Muscle layer of colon (tissue), 2 donors: ENCODE measurements around the gene ITSN2.

Experiments
- H3K27ac ChIP-seq: one replicate; pipeline ENCODE4 v1.7.0; 2013; ENCODE audit warnings: low read depth, mild to moderate bottlenecking, low read length, moderate library complexity
- H3K27me3 ChIP-seq, 2 donors: one replicate each; pipeline ENCODE4 v1.7.0; 2013; ENCODE audit warnings: low read length in 2 of 2, mild to moderate bottlenecking in 2 of 2; ENCODE audit not compliant: insufficient read depth in 2 of 2, control insufficient read depth in 1 of 2
- H3K36me3 ChIP-seq: one replicate; pipeline ENCODE4 v1.7.0; 2013; ENCODE audit warnings: mild to moderate bottlenecking, low read length; ENCODE audit not compliant: insufficient read depth
- H3K4me1 ChIP-seq: one replicate; pipeline ENCODE4 v1.7.0; 2013; ENCODE audit warnings: mild to moderate bottlenecking, low read length; ENCODE audit not compliant: insufficient read depth
- H3K4me3 ChIP-seq, 2 donors: one replicate each; pipeline ENCODE4 v1.7.0; 2013; ENCODE audit warnings: low read length in 2 of 2, low read depth in 1 of 2, mild to moderate bottlenecking in 1 of 2, moderate library complexity in 1 of 2
- H3K9ac ChIP-seq: one replicate; pipeline ENCODE4 v1.7.0; 2013; ENCODE audit warnings: low read length
- H3K9me3 ChIP-seq: one replicate; pipeline ENCODE4 v1.7.0; 2013; ENCODE audit warnings: mild to moderate bottlenecking, low read length
- donor health status: abdominal sarcoma.
- donor health status: Adenocarcinoma of cecum.

Gene ITSN2

DNA sequence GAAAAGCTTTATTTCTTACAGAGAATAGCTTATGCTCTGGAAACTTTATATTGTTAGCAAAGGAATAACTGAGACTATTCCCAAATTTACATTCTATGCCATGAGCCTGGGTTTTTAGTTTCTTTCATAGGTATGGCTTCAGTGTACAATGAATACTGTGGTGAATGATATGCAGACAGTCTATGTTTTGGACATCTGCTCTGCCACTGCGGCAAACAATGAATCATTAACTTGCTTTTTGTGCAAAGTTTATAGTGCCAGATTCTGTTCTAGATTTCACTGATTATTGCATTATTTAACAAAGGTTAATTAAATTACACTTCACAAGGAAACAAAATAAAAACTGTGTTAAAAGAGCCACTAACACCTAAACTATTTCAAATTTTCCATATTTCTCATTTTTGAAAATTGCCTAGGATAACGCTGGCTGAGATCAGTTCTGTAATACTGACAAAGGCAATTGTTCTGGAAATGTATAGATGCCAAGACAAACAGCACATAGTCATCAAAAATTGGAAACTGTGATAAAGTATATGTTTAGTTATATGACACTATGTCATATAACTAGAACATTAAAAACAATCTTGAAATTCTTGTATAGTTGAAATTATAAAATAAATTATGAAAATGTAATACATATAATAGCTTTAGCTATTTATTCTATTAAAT, 74.7 kb downstream of the ITSN2 start:
- peaks cover 26% of the 10 kb centered on the region for H3K36me3 ChIP-seq

DNA sequence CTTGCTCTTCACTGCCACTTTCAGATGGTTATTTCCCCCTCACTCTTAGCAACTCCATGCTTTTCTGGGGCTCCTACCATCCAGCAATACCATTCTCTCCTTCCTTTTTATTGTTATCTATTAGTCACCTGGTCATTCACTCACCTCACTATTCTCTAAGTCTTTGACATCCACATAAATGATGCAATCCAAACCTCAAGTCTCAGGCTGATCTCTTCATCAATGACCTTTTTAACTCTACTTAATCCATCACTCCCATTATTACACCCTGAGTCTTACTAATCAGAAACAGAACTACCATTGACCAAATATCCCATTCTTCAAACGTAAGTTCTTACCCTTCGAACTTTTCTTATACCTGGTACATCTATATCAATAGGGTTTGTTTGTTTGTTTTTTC, 79.7 kb downstream of the ITSN2 start:
- no peak overlapping the region for H3K9ac ChIP-seq
- peaks cover 9% of the 10 kb centered on the region for H3K36me3 ChIP-seq
- no peaks in the 10 kb centered on the region for H3K9me3 ChIP-seq
- no peaks in the 10 kb centered on the region for H3K27me3 ChIP-seq
- H3K4me1 ChIP-seq: peaks cover 12% of the 10 kb centered on the region
- no peak overlapping the region for H3K4me3 ChIP-seq
- no peak overlapping the region for H3K27ac ChIP-seq

More for the DNA sequence above, 74.7 kb downstream of the ITSN2 start:
- Histone ChIP-seq H3K9ac (no peak overlapping the region), H3K4me1 (no peaks in the 10 kb centered on the region), H3K4me3 (no peak overlapping the region), H3K27ac (no peak overlapping the region), H3K9me3 (no peaks in the 10 kb centered on the region), H3K27me3 (no peaks in the 10 kb centered on the region)

DNA sequence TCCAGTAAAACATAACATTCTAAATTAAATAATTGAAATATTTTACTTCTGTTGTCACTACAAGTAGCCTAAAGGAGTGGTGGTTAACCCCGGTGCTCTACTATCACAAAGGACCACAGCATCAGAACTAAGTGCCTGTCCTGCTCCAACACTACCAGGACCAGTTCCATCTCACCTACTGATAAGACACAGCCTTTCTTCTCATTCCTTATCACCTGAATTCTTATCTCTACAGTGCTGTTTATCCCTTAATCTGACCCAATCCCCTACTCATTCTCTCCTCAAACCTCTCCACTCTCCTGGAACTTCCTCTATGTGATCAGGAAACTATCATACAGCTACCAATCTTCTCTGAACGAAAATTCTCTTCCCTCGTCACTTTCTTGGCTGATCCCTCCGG, 80.2 kb downstream of the ITSN2 start:
- Histone ChIP-seq H3K27me3 (no peaks in the 10 kb centered on the region), H3K27ac (no peak overlapping the region), H3K4me1 (peaks cover 12% of the 10 kb centered on the region), H3K4me3 (no peak overlapping the region), H3K36me3 (peaks cover 6% of the 10 kb centered on the region), H3K9me3 (no peaks in the 10 kb centered on the region), H3K9ac (no peak overlapping the region)

DNA sequence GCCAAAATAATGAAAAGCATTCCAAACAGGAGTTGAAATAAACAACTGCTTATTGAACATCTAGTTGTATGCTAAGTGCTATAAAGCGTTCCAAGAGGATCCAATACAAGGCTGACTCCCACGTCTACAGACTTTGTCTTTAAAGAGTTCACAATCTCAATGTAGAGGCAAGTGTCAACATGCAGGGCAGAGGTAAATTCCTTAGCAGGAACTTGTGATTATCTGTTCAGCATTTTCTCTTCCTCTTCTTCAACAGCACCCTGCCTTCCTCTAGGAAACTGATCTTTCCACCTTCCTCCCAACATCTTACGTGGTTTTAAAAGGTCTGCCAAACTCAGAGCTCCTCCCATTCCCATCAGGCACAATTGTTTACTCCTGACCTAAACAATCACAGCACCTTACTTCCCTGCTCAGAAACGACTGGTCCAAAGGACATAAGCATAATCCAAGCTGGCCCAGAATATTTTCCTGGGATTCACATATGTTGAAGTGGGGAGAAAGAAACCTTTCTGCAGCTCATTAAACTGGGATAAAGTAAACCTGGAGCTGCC, 83.9 kb downstream of the ITSN2 start:
- Histone ChIP-seq H3K4me1 (peaks cover 12% of the 10 kb centered on the region), H3K9ac (no peak overlapping the region), H3K27ac (no peak overlapping the region), H3K36me3 (peaks cover 5% of the 10 kb centered on the region), H3K27me3 (no peaks in the 10 kb centered on the region), H3K4me3 (no peak overlapping the region), H3K9me3 (no peaks in the 10 kb centered on the region)

DNA sequence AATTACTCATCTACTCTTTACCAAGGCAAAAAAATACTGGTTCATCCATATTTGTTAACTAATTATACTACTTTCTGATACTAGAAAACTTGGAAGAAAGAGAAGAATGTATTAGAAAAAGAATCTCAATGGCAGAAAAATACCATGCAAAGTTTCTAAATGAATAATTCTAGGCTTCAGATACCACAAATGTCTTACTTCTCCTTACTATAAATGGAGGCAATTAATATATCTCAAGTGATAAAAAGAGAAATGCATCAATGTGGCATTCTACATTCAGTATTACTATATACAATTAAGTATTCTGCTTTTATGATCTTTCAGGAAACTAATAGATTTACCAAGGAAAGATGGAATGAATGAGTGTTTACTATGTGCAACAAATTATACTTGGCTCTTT, 85.5 kb downstream of the ITSN2 start:
- Histone ChIP-seq H3K36me3 (peaks cover 12% of the 10 kb centered on the region), H3K9me3 (no peaks in the 10 kb centered on the region), H3K4me1 (peaks cover 12% of the 10 kb centered on the region), H3K27me3 (no peaks in the 10 kb centered on the region), H3K4me3 (no peak overlapping the region), H3K27ac (no peak overlapping the region), H3K9ac (no peak overlapping the region)

DNA sequence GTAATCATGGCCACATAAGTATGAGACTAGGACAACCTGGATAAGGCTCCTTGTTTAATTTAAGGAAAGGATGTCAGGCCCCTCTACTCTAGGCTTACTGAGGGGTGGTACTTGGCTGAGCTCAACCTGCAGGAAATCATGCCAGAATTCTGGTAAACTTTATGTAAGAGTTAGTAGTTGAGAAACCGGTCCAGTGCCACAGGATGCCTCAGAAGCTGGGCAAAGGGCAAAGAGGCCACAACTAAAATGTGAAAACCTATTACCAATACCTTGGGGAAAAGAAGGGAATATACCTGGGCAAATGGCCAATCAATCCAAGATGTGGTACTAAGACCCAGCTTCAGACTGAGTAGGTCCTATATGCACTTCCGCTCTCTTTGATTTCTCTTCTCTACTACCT, 86.7 kb downstream of the ITSN2 start:
- no peak overlapping the region for H3K4me3 ChIP-seq
- no peak overlapping the region for H3K27ac ChIP-seq
- no peaks in the 10 kb centered on the region for H3K27me3 ChIP-seq
- H3K9ac ChIP-seq: no peak overlapping the region
- H3K9me3 ChIP-seq: no peaks in the 10 kb centered on the region
- H3K36me3 ChIP-seq: peaks cover 14% of the 10 kb centered on the region
- peaks cover 12% of the 10 kb centered on the region for H3K4me1 ChIP-seq

DNA sequence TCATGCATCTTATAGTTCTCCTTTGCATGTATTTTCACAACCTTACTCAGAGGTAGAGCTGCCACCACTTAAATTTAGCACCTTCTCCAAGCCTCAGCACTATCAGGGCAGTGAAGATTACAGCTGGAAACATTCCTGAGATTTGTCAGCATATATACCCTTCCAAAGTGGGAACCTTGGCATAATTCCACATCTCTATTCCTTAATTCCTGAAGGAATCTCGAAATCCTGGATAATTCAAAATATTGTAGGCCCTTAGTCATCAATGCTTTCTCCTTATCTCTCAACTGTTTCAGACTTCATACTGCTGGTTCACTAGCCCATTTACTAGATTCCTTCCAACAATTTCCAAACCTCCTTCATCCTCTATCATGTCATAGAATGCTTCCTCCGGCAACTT, 87.4 kb downstream of the ITSN2 start:
- Histone ChIP-seq H3K27me3 (no peaks in the 10 kb centered on the region), H3K4me3 (no peak overlapping the region), H3K9ac (no peak overlapping the region), H3K27ac (no peak overlapping the region), H3K9me3 (no peaks in the 10 kb centered on the region), H3K36me3 (peaks cover 14% of the 10 kb centered on the region), H3K4me1 (peaks cover 12% of the 10 kb centered on the region)

DNA sequence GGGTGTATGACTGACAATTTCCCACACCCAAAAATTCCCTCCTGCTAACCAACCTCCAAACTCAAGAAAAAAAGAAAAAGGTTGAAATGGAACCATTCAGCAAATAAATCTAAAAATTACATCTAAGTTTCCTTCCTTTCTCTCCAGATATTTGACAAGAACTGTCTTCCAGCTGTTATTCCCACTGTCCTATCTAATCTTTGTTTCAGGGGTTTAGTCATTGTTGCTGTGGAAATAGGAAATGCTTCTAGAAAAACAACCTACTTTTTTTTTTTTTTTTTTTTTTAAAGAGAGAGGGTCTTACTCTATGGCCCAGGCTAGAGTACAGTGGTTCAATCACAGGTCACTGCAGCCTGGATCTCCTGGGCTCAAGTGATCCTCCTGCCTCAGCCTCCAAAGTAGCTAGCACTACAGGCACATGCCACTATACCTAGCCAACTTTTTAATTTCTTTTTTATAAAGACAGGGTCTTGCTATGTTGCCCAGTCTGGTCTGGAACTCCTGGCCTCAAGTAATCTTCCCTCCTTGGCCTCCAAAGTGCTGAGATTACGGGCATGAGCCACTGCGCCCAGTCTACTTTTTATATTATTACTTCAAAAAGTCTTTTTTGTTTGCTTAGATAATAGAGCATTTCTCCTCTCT, 88.1 kb downstream of the ITSN2 start:
- H3K27ac ChIP-seq: no peak overlapping the region
- H3K9ac ChIP-seq: no peak overlapping the region
- peaks cover 14% of the 10 kb centered on the region for H3K36me3 ChIP-seq

DNA sequence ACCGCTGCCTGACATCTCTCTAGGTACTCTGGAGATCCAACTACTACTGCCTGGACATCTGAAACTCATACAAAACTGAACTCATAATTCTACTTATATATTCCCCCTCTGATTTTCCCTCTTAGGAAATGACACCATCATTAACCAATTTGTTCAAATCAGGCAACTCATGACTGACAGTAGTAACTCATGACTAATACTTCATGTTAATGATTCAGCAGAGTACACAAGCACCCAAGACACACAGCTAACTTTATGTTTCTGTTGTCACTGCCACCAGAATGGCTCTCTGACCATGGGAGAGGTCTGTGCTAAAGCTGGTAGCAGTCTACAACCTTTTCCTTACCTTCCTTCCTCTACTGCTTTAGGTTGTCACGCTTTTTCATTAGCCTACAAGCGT, 91.1 kb downstream of the ITSN2 start:
- no peaks in the 10 kb centered on the region for H3K9me3 ChIP-seq
- H3K9ac ChIP-seq: no peak overlapping the region
- H3K36me3 ChIP-seq: peaks cover 18% of the 10 kb centered on the region
- H3K4me1 ChIP-seq: no peaks in the 10 kb centered on the region
- no peak overlapping the region for H3K27ac ChIP-seq
- no peak overlapping the region for H3K4me3 ChIP-seq
- no peaks in the 10 kb centered on the region for H3K27me3 ChIP-seq

More for the DNA sequence above, 88.1 kb downstream of the ITSN2 start:
- Histone ChIP-seq H3K4me1 (peaks cover 10% of the 10 kb centered on the region), H3K4me3 (no peak overlapping the region), H3K27me3 (no peaks in the 10 kb centered on the region), H3K9me3 (no peaks in the 10 kb centered on the region)

DNA sequence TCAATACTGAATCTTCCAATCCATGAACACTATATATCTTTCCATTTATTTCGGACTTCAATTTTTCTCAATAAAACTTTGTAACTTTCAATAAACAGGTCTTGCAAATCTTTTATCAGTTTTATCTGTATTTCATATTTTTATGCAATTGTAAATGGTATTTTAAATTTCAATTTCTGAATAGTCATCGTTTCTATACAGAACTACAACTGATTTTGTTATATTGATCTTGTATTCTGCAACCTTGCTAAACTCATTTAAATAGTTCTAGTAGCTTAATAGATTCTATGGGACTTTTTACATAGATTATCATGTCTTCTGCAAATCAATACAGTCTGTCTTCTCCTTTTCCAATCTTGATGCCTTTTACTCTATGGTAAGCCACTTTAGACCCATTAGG, 95.1 kb downstream of the ITSN2 start:
- no peaks in the 10 kb centered on the region for H3K27me3 ChIP-seq
- no peak overlapping the region for H3K9ac ChIP-seq
- H3K4me1 ChIP-seq: peaks cover 8% of the 10 kb centered on the region
- H3K36me3 ChIP-seq: peaks cover 20% of the 10 kb centered on the region
- H3K4me3 ChIP-seq: no peak overlapping the region
- H3K9me3 ChIP-seq: no peaks in the 10 kb centered on the region
- no peak overlapping the region for H3K27ac ChIP-seq

DNA sequence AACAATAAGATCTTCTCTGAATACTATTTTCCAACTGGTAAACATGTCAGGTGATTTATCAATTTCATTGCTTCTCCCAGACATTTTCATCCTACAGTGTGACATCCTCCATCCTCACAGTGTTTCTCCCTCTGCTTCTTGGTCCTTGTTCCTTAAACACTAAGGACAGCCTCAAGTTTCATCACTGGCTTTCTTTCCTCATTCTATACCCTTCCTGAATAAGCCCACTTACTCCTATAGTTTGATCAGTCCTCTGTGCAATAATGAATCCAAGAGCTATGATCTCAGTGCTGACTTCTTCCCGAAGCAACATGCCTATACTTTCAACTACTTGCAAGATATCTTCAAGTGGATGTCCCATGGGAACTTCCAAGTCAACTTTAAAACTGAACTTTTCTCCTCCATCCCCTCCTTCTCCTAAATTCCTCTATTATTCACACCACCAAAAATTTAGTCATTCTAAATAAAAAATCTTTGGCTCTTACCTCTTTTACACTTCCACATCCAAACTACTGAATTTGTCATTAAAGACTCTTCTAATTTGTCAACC, 97.8 kb downstream of the ITSN2 start:
- H3K27ac ChIP-seq: no peak overlapping the region
- peaks cover 32% of the 10 kb centered on the region for H3K36me3 ChIP-seq
- H3K9ac ChIP-seq: no peak overlapping the region

More for the DNA sequence above, 97.8 kb downstream of the ITSN2 start:
- Histone ChIP-seq H3K4me3 (no peak overlapping the region), H3K9me3 (no peaks in the 10 kb centered on the region), H3K4me1 (peaks cover 18% of the 10 kb centered on the region), H3K27me3 (no peaks in the 10 kb centered on the region)
